ENCODE data around the gene CLTC. TPM values are rescaled to one million over a fixed set of nuclear protein-coding genes. Genes with fewer than 3 reads are reported as not detected.

CLTC gene
- total and polyA plus RNA-seq, 10 of the 15 experiments (the other 5 are each of a cell fraction or from before 2014, with no cell fraction given) = 77.5 to 188 (median 129) TPM

DNA sequence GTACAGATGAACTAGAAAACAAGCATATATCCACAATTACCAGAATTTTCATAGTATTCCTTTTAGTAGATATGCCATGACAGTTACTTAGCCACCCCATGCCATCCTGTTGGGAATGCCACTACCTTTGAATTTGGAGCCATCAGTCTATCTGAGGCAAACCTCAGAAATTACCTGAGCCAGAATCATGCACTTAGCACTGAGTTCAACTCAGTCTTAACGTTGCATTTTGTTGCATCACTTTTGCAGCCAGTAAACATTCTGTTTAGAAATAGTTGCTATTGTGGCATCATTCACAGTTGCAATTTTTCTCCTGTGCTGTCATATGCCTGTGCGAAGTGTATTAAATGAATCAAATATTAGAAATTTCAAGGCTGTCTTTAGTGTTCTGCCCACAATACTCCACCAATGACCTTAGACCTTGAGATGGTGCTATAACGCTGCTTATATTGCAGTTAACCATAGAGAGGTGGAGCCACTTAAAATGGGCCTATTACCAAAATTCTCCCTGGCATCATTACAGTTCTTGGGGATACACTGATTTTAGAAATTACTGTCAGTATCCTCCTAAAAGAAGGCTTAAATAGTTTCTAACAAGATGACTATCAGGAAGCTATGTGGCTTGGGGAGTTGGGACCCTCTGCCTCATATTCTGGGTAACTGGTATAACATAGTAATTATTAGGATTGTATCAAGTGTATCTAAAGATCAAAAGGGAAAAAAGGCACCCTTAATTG lies 76.4 kb downstream of the CLTC start:
- Histone ChIP-seq H3K9ac (ENCODE audit: control insufficient read depth, insufficient read depth, low read length) (no peak overlapping the region), H3K4me3 (no peak overlapping the region), H3K36me3 (ENCODE audit: control insufficient read depth in 2 of 2, insufficient read depth in 2 of 2, low read length in 1 of 2) (peaks cover 12 to 41% of the 10 kb centered on the region in 2 experiments), H3K79me2 (ENCODE audit: control insufficient read depth, insufficient read depth, low read length) (peaks cover 53% of the 10 kb centered on the region), H4K20me1 (ENCODE audit: control insufficient read depth, insufficient read depth) (no peaks in the 10 kb centered on the region), H3K4me1 (ENCODE audit: control insufficient read depth, insufficient read depth, low read length) (peaks cover 10% of the 10 kb centered on the region), H3K4me2 (ENCODE audit: control insufficient read depth, insufficient read depth) (no peak overlapping the region), H2AFZ (ENCODE audit: control insufficient read depth, low read depth, low read length) (no peak overlapping the region), H3K9me3 (replicated peaks; ENCODE audit: control insufficient read depth, insufficient read depth, low read length) (no peaks in the 10 kb centered on the region), H3K27ac (ENCODE audit: control insufficient read depth, insufficient read depth) (no peak overlapping the region), H3K27me3 (replicated peaks in 1 of 2; ENCODE audit: control insufficient read depth in 2 of 2, insufficient read depth in 2 of 2, low read length in 1 of 2) (no peaks in the 10 kb centered on the region)
- ChIA-PET POLR2A (no interaction called here), CTCF (no interaction called here), SMC1A (ENCODE audit: uncharacterized antibody, unreplicated experiment) (no interaction called here), RAD21 (ENCODE audit: unreplicated experiment) (no interaction called here)
- in situ Hi-C loops (cut with MboI) (no loop called here), intact Hi-C loops (cut with micrococcal nuclease; ENCODE audit: unreplicated experiment) (no loop called here)
- ATAC-seq (peak; percentile 18), FAIRE-seq (no peak), DNase-seq (ENCODE audit: low read depth, low spot score) (no peak)
- 64% methylated on average over 3 of the region's 3 CpGs for WGBS (ENCODE audit: insufficient coverage, insufficient replicate concordance, low lambda C conversion rate, missing lambda C conversion rate)
- BruUV-seq (replicated peaks) = no TSS peak
- TF ChIP-seq ZNF622 (IDR thresholded peaks at IDR 0.05) = no peak
- peak; percentile 27; the same call in 1 of the 2 replicates for TF ChIP-seq PML (IDR thresholded peaks at IDR 0.05; ENCODE audit: low read length)
- no peak for TF ChIP-seq SREBF1 (IDR thresholded peaks at IDR 0.05; ENCODE audit: low read length)

DNA sequence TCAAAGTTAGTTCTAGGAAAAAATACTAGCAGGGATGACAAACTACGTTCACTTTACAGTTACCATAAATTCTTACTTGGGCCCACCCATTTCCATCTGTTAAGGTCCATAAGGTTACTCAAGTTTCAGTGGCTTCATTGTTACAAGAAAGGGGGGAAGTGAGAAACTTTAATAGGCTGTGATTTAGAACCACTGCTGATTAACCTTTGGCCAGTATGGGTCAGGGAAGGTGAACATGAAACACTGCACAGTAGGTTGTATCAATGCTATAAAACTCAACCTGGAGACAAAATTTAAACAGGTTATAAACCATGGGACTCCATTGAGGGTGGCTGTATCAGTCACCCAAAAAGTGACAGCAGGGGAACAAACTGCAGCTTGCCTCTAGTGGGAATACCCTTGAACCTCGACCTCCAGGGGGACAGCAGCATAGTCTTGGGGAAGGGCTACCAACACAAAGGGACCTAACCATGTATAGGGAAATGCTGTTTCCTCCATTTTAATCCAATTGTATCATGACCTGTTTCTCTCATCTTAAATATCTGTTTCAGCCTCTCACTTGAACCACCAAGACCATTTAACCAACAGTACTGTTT lies 77.1 kb downstream of the CLTC start:
- ATAC-seq = peak; percentile 86
- no peak overlapping the region for H3K4me3 ChIP-seq
- peaks cover 12 to 38% of the 10 kb centered on the region in 2 experiments for H3K36me3 ChIP-seq (ENCODE audit: control insufficient read depth in 2 of 2, insufficient read depth in 2 of 2, low read length in 1 of 2)
- FAIRE-seq = peak; percentile 69
- H4K20me1 ChIP-seq (ENCODE audit: control insufficient read depth, insufficient read depth) = no peaks in the 10 kb centered on the region
- RAD21 ChIA-PET (ENCODE audit: unreplicated experiment) = no interaction called here
- H3K9me3 ChIP-seq (replicated peaks; ENCODE audit: control insufficient read depth, insufficient read depth, low read length) = no peaks in the 10 kb centered on the region
- H3K79me2 ChIP-seq (ENCODE audit: control insufficient read depth, insufficient read depth, low read length) = peaks cover 57% of the 10 kb centered on the region
- H3K27me3 ChIP-seq (replicated peaks in 1 of 2; ENCODE audit: control insufficient read depth in 2 of 2, insufficient read depth in 2 of 2, low read length in 1 of 2) = no peaks in the 10 kb centered on the region
- no TSS peak for BruUV-seq (replicated peaks)
- 91% methylated on average over 2 of the region's 2 CpGs for WGBS (ENCODE audit: insufficient coverage, insufficient replicate concordance, low lambda C conversion rate, missing lambda C conversion rate)
- POLR2A ChIA-PET = no interaction called here
- in situ Hi-C loops (cut with MboI) = no loop called here
- CTCF ChIA-PET = no interaction called here
- H3K27ac ChIP-seq (ENCODE audit: control insufficient read depth, insufficient read depth) = no peak overlapping the region
- H3K4me2 ChIP-seq (ENCODE audit: control insufficient read depth, insufficient read depth) = no peak overlapping the region
- SMC1A ChIA-PET (ENCODE audit: uncharacterized antibody, unreplicated experiment) = no interaction called here
- DNase-seq (ENCODE audit: low read depth, low spot score) = peak; percentile 13
- peaks cover 10% of the 10 kb centered on the region for H3K4me1 ChIP-seq (ENCODE audit: control insufficient read depth, insufficient read depth, low read length)
- no peak overlapping the region for H3K9ac ChIP-seq (ENCODE audit: control insufficient read depth, insufficient read depth, low read length)
- H2AFZ ChIP-seq (ENCODE audit: control insufficient read depth, low read depth, low read length) = no peak overlapping the region
- intact Hi-C loops (cut with micrococcal nuclease; ENCODE audit: unreplicated experiment) = no loop called here
- TF ChIP-seq, protein P1, sequence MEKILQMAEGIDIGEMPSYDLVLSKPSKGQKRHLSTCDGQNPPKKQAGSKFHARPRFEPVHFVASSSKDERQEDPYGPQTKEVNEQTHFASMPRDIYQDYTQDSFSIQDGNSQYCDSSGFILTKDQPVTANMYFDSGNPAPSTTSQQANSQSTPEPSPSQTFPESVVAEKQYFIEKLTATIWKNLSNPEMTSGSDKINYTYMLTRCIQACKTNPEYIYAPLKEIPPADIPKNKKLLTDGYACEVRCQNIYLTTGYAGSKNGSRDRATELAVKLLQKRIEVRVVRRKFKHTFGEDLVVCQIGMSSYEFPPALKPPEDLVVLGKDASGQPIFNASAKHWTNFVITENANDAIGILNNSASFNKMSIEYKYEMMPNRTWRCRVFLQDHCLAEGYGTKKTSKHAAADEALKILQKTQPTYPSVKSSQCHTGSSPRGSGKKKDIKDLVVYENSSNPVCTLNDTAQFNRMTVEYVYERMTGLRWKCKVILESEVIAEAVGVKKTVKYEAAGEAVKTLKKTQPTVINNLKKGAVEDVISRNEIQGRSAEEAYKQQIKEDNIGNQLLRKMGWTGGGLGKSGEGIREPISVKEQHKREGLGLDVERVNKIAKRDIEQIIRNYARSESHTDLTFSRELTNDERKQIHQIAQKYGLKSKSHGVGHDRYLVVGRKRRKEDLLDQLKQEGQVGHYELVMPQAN (conservative IDR thresholded peaks at IDR 0.05) = no peak
- TF ChIP-seq RCOR1 (conservative IDR thresholded peaks at IDR 0.05; ENCODE audit: low read depth, low read length) = peak; percentile 76; the same call in 1 of the 2 replicates
- TF ChIP-seq IRF4 (IDR thresholded peaks at IDR 0.05; ENCODE audit: low read depth, low read length) = 0 out of 2 replicates have a peak, but pooled peaks have one; percentile 24
- TF ChIP-seq SMC3 (IDR thresholded peaks at IDR 0.05; ENCODE audit: borderline replicate concordance, low read length) = no peak
- TF ChIP-seq MTA2 (IDR thresholded peaks at IDR 0.05; ENCODE audit: low read depth) = peak; percentile 89
- TF ChIP-seq, protein P2, sequence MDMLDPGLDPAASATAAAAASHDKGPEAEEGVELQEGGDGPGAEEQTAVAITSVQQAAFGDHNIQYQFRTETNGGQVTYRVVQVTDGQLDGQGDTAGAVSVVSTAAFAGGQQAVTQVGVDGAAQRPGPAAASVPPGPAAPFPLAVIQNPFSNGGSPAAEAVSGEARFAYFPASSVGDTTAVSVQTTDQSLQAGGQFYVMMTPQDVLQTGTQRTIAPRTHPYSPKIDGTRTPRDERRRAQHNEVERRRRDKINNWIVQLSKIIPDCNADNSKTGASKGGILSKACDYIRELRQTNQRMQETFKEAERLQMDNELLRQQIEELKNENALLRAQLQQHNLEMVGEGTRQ (IDR thresholded peaks at IDR 0.05; ENCODE audit: borderline replicate concordance, low read depth, low read length) = no peak
- peak; percentile 16; the same call in 1 of the 2 replicates for TF ChIP-seq POLR2AphosphoS5 (IDR thresholded peaks at IDR 0.05; ENCODE audit: low read length)
- 0 out of 4 replicates have a peak, but pooled peaks of 1 of the 2 experiments have one; percentile 8 for TF ChIP-seq EP300 (IDR thresholded peaks at IDR 0.05; ENCODE audit: borderline replicate concordance in 1 of 2, control insufficient read depth in 1 of 2, low read depth in 2 of 2, low read length in 2 of 2)
- TF ChIP-seq IKZF1 (conservative IDR thresholded peaks at IDR 0.05) = 0 out of 2 replicates have a peak, but pooled peaks have one; percentile 13
- peak; percentile 82 for TF ChIP-seq BCL11A (IDR thresholded peaks at IDR 0.05; ENCODE audit: low read depth, low read length)
- TF ChIP-seq CEBPB (IDR thresholded peaks at IDR 0.05; ENCODE audit: borderline replicate concordance in 1 of 2, low read depth in 2 of 2, low read length in 2 of 2) = no peak
- 0 out of 2 replicates have a peak, but pooled peaks have one; percentile 34 for TF ChIP-seq DPF2 (IDR thresholded peaks at IDR 0.05)
